Esophagus squamous epithelium (tissue), 5 donors: ENCODE measurements around the gene GK2. TPM values are rescaled to one million over a fixed set of nuclear protein-coding genes. Genes with fewer than 3 reads are reported as not detected.

Source experiments
- DNase-seq: peaks from one replicate; lab custom pipeline; 2025; lab: John Stamatoyannopoulos, UW
- H3K27ac ChIP-seq, 4 donors: fragments of 200-600 bp; sonication (generic); one replicate each; pipeline ENCODE4 v1.5.1; 2016 to 2019; ENCODE audit warnings: mild to moderate bottlenecking in 1 of 4
- H3K27me3 ChIP-seq, 4 donors: fragments of 200-600 bp; sonication (generic); 1 replicate in 3 of 4; 2 replicates in 1 of 4; pipeline versions ENCODE4 v1.5.1 to v1.6.0; 2017 to 2021; ENCODE audit warnings: antibody characterized with exemption in 1 of 4
- H3K36me3 ChIP-seq, 3 donors: fragments of 200-600 bp; sonication (generic); one replicate each; pipeline ENCODE4 v1.5.1; 2016 to 2019
- H3K4me1 ChIP-seq, 3 donors: fragments of 200-600 bp; sonication (generic); one replicate each; pipeline ENCODE4 v1.5.1; 2017 to 2019
- H3K4me3 ChIP-seq, 4 donors: fragments of 200-600 bp; sonication (generic); 1 replicate in 3 of 4; 2 replicates in 1 of 4; pipeline ENCODE4 v1.5.1; 2016 to 2019; ENCODE audit warnings: mild to moderate bottlenecking in 2 of 4, moderate library complexity in 1 of 4
- H3K9me3 ChIP-seq, 3 donors: fragments of 200-600 bp; sonication (generic); one replicate each; pipeline ENCODE4 v1.5.1; 2016 to 2019
- CTCF ChIP-seq, 6 experiments: fragments of 450-650 bp in 4 of 6; fragments of 200-600 bp in 2 of 6; sonication (generic) in 2 of 6; IDR thresholded peaks; one replicate each; pipeline ENCODE4 v1.5.1; 2016 to 2019; ENCODE audit warnings: antibody characterized with exemption in 6 of 6, mild to moderate bottlenecking in 4 of 6, moderate library complexity in 4 of 6
- POLR2A ChIP-seq, 4 donors: fragments of 450-650 bp; IDR thresholded peaks; one replicate each; pipeline ENCODE4 v1.6.1; 2017; ENCODE audit warnings: antibody characterized with exemption in 4 of 4, mild to moderate bottlenecking in 4 of 4, moderate library complexity in 3 of 4
- WGBS, 2 donors: methylation state at CpG; one replicate each; pipeline ENCODE4 v1.1.5; 2018; 5-methylcytosine and 5-hydroxymethylcytosine counted together
- intact Hi-C: fragments of 100-400 bp; cut with DNase I; formaldehyde crosslinking; loops from one replicate; pipeline ENCODE4 v1.15.0; 2022
- total RNA-seq, 4 donors: library from RNA; depleted of rRNA; stranded (reverse); fragments of >200 nt; gene quantifications; one replicate each; pipeline ENCODE4 v1.1.0, GENCODE V29; 2016
- donor health status: DM: yes; HTN: yes; CAD: no.

The GK2 gene
- total RNA-seq, 4 donors from 2014 or later = not detected

GRCh38 chr4:79358438-79358837 is 49.6 kb downstream of the GK2 start:
- no peak for TF ChIP-seq CTCF (IDR thresholded peaks at IDR 0.05)
- no peak for TF ChIP-seq POLR2A (IDR thresholded peaks at IDR 0.05)
- WGBS, 2 donors = 58 to 65% methylated on average over 1 of the region's 1 CpG
- no peak overlapping the region for H3K4me3 ChIP-seq
- no peaks in the 10 kb centered on the region for H3K4me1 ChIP-seq
- H3K27ac ChIP-seq = no peak overlapping the region
- no peaks in the 10 kb centered on the region for H3K9me3 ChIP-seq
- H3K27me3 ChIP-seq = no peaks in the 10 kb centered on the region
- intact Hi-C loops = no loop called here
- DNase-seq = no peak
- no peaks in the 10 kb centered on the region for H3K36me3 ChIP-seq

- H3K36me3 ChIP-seq = no peaks in the 10 kb centered on the region
- no peak for DNase-seq
- H3K27me3 ChIP-seq = no peaks in the 10 kb centered on the region
- WGBS, 2 donors = 72 to 80% methylated on average over 8 of the region's 8 CpGs
- intact Hi-C loops = no loop called here
- H3K4me1 ChIP-seq = no peaks in the 10 kb centered on the region
- no peak overlapping the region for H3K4me3 ChIP-seq
- H3K27ac ChIP-seq = no peak overlapping the region
- no peaks in the 10 kb centered on the region for H3K9me3 ChIP-seq
- TF ChIP-seq POLR2A (IDR thresholded peaks at IDR 0.05) = no peak
- TF ChIP-seq CTCF (IDR thresholded peaks at IDR 0.05) = no peak
Observed at GRCh38 chr4:79357365-79357764, 50.7 kb downstream of the GK2 start.

Other genes starting within 250 kb of the GK2 start
- gene NAA11, start 82.2 kb downstream of the GK2 start, total RNA-seq = not detected